GM20431 (cell line): ENCODE measurements around the gene PPP1R37.
"Not testable (repeated sequence)": the region's sequence is repeated elsewhere in the genome, so short reads cannot be mapped to it uniquely, and the experiment has no call there.

Experiments used
- in situ Hi-C: fragments of 300-500 bp; cut with MseI, MboI; formaldehyde crosslinking; loops from one replicate; pipeline ENCODE4 v1.15.0; 2020; ENCODE audit warnings: low sequenced_read_pairs; ENCODE audit not compliant: unreplicated experiment

Gene PPP1R37

GRCh38 chr19:45091031-45091923, 1.7 kb upstream of the PPP1R37 start:
- in situ Hi-C loops = no loop called here

DNA sequence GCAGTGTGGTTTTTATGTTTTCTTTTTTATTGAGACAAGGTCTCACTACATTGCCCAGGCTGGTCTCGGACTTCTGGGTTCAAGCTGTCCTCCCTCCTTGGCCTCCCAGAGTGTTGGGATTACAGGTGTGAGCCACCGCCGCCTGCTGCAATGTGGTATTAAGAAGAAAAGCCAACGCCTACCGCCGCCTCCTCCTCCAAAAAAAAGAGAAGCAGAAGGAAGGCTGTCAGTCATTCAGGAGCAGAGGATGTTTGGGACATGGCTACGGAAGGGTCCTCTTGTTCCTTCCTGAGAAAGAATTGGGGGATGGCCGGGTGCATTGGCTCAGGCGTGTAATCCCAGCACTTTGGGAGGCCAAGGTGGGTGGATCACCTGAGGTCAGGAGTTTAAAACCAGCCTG, 1.2 kb downstream of the PPP1R37 start:
- in situ Hi-C loops = no loop called here

DNA sequence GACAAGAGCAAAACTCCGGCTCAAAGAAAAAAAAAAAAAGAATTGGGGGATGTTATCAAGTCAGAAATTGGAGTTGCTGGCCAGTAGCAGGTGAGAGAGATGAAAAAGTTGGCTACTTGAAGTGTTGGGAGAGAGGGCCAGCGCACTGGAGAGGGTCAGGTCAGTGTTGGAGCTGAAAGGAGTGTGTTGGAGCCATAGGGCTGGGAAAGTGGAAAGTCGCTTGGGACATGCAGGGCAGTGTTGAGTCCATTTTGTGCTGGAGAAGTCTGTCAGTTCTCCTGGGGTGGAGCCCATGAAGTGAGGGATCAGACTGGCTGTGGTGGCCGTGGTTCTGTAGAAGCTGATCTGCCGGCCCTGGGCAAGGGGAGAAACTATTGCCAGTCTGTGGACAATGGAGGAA, 1.7 kb downstream of the PPP1R37 start:
- in situ Hi-C loops = no loop called here

DNA sequence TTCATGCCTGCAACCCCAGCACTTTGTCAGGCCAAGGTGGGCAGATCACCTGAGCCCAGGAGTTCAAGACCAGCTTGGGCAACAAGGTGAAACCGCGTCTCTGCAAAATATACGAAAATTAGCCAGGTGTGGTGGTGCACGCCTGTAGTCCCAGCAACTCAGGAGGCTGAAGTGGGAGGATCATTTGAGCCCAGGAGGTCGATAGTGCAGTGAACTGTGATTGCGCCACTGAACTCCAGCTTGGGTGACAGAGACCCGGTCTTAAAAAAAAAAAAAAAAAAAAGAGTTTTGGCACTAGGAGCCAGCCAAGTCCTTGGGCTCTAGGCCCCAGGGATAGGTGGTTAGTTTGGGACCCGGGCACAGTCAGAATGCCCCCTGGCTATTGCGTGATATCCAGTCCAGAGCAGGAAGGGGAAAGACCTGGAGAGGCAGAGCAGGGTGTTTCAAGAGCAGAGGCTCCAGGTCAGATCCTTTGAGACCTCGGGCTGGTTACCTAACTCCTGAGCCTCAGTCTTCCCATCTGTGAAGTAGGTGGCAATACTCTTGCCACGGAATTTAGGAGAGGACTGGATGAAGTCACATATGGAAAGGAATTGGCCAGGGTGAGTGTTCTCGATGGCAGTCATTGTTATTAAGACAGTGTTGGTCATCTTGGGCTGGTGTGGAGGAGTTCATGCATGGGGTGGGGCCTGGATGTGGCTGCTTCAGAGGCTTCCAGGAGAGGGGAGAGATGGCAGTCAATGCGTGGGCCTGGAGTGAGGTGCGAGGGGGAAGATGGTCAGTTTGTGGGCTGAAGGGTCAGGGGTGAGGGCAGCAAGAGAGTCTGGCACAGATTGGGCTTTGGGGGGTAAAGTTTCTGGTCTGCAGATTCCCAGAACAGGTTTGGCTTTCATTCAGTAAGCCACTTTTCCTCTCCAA, 2.8 kb downstream of the PPP1R37 start:
- in situ Hi-C loops = no loop called here

GRCh38 chr19:45096700-45097099, 3.7 kb downstream of the PPP1R37 start:
- in situ Hi-C loops = no loop called here

GRCh38 chr19:45097450-45097775, 4.4 kb downstream of the PPP1R37 start:
- in situ Hi-C loops = no loop called here

GRCh38 chr19:45097776-45098520, 5.0 kb downstream of the PPP1R37 start:
- in situ Hi-C loops = no loop called here

- in situ Hi-C loops = no loop called here
Measured at GRCh38 chr19:45098521-45099466, 5.8 kb downstream of the PPP1R37 start.

- in situ Hi-C loops = no loop called here
Measured at GRCh38 chr19:45099467-45100191, 6.7 kb downstream of the PPP1R37 start.

- in situ Hi-C loops = no loop called here
Measured at GRCh38 chr19:45100201-45100600, 7.2 kb downstream of the PPP1R37 start.

DNA sequence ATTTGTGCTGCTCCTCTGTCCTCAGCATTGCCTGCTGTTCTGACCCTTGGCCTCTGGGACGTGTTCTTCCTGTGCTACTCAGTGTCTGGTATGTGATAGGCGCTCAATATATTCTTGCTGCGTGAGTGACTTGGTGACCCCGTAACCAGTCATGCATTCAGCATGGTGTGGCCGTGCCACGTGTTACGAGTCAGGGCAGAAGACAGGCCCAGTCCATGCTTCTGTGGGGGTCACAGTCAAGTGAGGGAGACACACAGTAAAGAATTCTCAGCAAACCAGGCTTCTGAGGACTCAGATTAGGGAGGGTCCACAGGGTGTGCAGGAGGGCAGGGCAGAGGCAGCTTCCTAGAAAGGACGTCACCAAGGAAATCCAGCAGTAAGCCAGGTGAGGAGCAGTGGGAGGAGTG, 7.9 kb downstream of the PPP1R37 start:
- in situ Hi-C loops = no loop called here

DNA sequence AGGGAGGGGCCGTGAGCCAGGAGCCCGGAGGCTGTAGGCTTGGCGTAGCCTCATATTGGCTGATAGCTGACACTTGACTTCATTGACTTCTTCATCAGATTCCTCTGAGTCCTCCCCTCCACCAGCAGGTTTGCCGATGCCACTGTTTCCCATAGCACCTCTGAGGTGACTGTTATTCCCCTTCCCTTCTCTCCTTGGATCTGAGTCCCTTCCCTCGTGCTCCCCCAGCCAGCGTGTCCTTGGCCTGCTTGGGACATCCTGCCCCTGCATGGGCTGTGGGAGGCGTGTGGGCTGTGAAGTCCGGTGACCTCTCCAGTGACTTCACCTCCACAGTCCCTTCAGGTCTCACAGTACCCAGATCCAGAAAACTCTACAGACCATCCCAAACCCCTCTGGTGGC, 8.8 kb downstream of the PPP1R37 start:
- in situ Hi-C loops = no loop called here

GRCh38 chr19:45102481-45102880, 9.5 kb downstream of the PPP1R37 start:
- in situ Hi-C loops = no loop called here

- in situ Hi-C loops = no loop called here
Measured at GRCh38 chr19:45103156-45103507, 10.2 kb downstream of the PPP1R37 start.

- in situ Hi-C loops = no loop called here
Measured at GRCh38 chr19:45103508-45104319, 10.7 kb downstream of the PPP1R37 start.

GRCh38 chr19:45104658-45105349, 11.8 kb downstream of the PPP1R37 start:
- in situ Hi-C loops = no loop called here

DNA sequence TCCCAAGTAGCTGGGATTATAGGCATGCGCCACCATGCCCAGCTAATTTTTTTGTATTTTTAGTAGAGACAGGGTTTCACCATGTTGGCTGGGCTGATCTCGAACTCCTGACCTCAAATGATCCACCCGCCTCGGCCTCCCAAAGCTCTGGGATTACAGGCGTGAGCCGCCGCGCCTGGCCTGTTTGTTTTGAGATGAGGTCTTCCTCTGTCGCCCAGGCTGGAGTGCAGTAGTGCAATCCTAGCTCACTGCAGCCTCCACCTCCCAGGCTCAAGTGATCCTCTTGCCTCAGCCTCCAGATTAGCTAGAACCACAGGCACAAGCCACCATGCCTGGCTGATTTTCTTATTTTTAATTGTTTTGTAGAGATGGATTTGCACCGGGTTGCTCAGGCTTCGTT, 13.4 kb downstream of the PPP1R37 start:
- in situ Hi-C loops = not testable (repeated sequence)
